Muscle layer of duodenum (tissue), 2 donors: ENCODE measurements around the gene CACNA1S.
A peak's percentile ranks its signal among the peaks of the same experiment; 100 is the strongest.

Experiments used
- H3K27ac ChIP-seq: one replicate; pipeline ENCODE4 v1.7.0; 2013; ENCODE audit warnings: mild to moderate bottlenecking, low read length
- H3K27me3 ChIP-seq: one replicate; pipeline ENCODE4 v1.7.0; 2013; ENCODE audit warnings: low read depth, mild to moderate bottlenecking, control low read depth, low read length
- H3K36me3 ChIP-seq, 2 donors: one replicate each; pipeline ENCODE4 v1.7.0; 2013; ENCODE audit warnings: low read length in 2 of 2, control low read depth in 1 of 2, mild to moderate bottlenecking in 1 of 2; ENCODE audit not compliant: insufficient read depth in 2 of 2, control insufficient read depth in 1 of 2
- H3K4me1 ChIP-seq, 2 donors: one replicate each; pipeline ENCODE4 v1.7.0; 2013; ENCODE audit warnings: low read length in 2 of 2, mild to moderate bottlenecking in 2 of 2, control low read depth in 1 of 2, moderate library complexity in 1 of 2; ENCODE audit not compliant: insufficient read depth in 2 of 2, control insufficient read depth in 1 of 2
- H3K4me3 ChIP-seq, 2 donors: one replicate each; pipeline ENCODE4 v1.7.0; 2013; ENCODE audit warnings: low read length in 2 of 2, low read depth in 1 of 2, mild to moderate bottlenecking in 1 of 2
- H3K9me3 ChIP-seq, 2 donors: one replicate each; pipeline ENCODE4 v1.7.0; 2013; ENCODE audit warnings: low read length in 2 of 2, control low read depth in 1 of 2, mild to moderate bottlenecking in 1 of 2; ENCODE audit not compliant: control insufficient read depth in 1 of 2
- donor health status: healthy.

Gene CACNA1S

GRCh38 chr1:201024625-201024998 lies 87.6 kb downstream of the CACNA1S start:
- H3K4me1 ChIP-seq = peaks cover 27 to 45% of the 10 kb centered on the region in 2 donors
- no peaks in the 10 kb centered on the region for H3K9me3 ChIP-seq
- no peak overlapping the region for H3K27ac ChIP-seq
- no peaks in the 10 kb centered on the region for H3K36me3 ChIP-seq
- no peak overlapping the region for H3K4me3 ChIP-seq
- H3K27me3 ChIP-seq = no peaks in the 10 kb centered on the region

DNA sequence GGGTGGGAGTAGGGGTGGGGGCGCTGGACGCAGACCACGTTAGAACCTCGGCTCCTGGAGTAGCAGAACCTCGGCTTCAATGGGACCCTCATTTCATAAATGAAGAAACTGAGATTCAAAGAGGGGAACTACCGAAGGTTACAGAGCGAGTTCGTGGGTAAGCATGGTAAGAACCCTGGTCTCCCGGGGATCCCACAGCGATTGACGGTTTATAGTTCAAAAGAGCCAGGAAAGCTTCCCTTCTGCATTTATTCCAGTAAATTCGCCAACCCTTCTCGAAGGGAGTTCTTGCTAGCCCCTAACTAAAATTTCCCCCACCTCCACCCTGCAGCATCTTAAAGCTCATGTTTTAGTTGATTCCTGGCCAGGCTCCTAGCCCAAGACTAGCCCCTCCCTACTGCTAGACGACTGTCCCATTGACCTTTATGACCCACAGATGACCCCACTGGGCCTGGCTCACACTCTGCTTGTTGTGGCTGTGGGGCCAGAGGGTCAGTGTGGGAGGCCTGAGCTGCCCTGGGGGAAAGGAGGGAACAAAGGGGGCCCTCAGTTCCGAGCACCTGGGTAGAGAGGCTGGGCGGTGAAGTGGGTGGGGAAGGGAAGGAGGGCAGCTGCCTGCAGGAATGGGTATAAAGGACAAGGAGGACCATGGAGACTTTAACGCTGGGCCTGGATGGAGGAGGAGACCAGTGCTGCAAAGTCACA lies 88.2 kb downstream of the CACNA1S start:
- H3K27ac ChIP-seq = no peak overlapping the region

DNA sequence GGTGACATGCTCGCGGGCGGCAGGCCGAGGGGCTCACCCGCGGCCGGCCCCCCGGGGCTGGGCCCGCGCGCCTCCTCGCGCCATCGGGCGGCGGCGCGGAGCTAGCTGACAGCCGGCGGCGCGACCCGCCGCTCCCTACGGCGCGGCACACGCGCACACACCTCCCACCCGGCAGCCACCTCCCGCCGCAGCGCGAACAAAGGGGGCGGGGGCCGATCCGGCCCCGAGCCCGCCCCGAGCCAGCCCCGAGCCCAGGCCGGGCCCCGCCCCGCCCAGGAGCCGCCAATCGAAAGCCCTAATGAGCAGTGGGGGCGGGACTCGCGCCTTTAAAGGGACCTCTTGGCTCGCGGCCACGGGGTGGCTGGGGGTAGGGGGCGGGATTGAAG lies 88.7 kb downstream of the CACNA1S start, which contains the start of gene KIF21B:
Gene KIF21B, minus strand, starts transcription at position 198 of the 386 bp plus-strand sequence. CDS start 331 bp downstream, outside the sequence.
- Histone ChIP-seq H3K4me3 (peak within 1 kb of the TSS; percentile 47 to 65), H3K4me1 (peaks cover 20 to 41% of the 10 kb centered on the region in 2 donors), H3K27ac (no peak within 1 kb of the TSS)

More for the DNA sequence above, 88.2 kb downstream of the CACNA1S start:
- no peak overlapping the region for H3K4me3 ChIP-seq
- H3K27me3 ChIP-seq = no peaks in the 10 kb centered on the region
- no peaks in the 10 kb centered on the region for H3K9me3 ChIP-seq
- no peaks in the 10 kb centered on the region for H3K36me3 ChIP-seq
- peaks cover 26 to 45% of the 10 kb centered on the region in 2 donors for H3K4me1 ChIP-seq

DNA sequence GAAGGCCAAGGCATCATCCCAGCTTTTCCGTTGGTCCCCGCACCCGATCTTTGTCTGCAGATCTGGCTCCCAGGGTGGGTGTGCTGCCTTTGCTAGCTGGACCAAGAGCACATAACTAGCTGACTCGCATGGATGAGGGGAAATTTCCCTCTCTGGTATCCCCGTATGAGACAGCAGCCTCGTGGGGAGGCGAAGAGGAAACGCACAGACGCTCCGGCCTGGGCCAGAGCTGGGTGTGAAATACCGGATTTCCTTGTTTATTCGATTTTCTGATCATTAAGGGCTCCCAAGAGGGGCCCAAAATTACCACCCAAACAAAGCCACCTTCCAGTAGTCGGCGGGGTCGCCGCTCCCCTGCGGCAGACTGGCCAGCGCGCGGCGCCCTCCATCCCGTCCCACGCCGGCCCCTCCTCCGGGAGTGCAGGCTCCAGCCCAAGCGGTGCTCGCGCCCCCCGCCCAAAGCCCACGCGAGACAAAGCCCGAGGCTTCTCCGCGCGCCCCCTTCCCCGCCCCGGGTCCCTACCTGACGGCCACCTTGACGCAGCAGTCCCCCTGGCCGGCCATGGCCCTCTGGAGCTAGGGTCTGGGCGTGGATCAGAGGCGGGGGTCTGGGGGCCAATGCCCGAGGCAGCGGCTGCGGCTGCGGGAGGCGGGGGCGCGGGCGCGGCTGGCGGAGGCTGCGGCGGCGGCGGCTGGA lies 89.3 kb downstream of the CACNA1S start:
- Histone ChIP-seq H3K9me3 (no peaks in the 10 kb centered on the region), H3K4me3 (peak overlapping the region; percentile 47 to 65), H3K27ac (no peak overlapping the region), H3K4me1 (peaks cover 15 to 46% of the 10 kb centered on the region in 2 donors), H3K27me3 (no peaks in the 10 kb centered on the region), H3K36me3 (no peaks in the 10 kb centered on the region)

More for the DNA sequence above, 88.7 kb downstream of the CACNA1S start, which contains the start of gene KIF21B:
- Histone ChIP-seq H3K27me3 (no peaks in the 10 kb centered on the region), H3K9me3 (no peaks in the 10 kb centered on the region), H3K36me3 (no peaks in the 10 kb centered on the region)

DNA sequence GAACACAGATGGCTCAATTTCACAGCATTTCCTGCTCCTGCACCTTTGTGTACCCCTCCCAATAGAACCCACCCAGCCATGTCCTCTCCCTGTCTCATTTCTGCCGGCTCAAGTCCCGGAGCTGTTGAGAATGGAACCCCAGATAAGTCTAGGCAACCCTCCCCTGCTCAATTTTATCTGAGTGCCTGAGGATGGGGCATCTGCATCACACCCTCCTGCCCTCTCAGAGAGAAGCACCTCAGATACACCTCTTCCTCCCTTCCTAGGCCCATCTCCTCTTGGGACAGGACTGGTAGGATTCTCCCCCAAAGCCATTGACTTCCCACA lies 89.8 kb downstream of the CACNA1S start:
- no peak overlapping the region for H3K27ac ChIP-seq
- peaks cover 12 to 49% of the 10 kb centered on the region in 2 donors for H3K4me1 ChIP-seq
- H3K4me3 ChIP-seq = peak overlapping the region; percentile 47 to 65
- H3K36me3 ChIP-seq = no peaks in the 10 kb centered on the region
- no peaks in the 10 kb centered on the region for H3K9me3 ChIP-seq
- no peaks in the 10 kb centered on the region for H3K27me3 ChIP-seq

DNA sequence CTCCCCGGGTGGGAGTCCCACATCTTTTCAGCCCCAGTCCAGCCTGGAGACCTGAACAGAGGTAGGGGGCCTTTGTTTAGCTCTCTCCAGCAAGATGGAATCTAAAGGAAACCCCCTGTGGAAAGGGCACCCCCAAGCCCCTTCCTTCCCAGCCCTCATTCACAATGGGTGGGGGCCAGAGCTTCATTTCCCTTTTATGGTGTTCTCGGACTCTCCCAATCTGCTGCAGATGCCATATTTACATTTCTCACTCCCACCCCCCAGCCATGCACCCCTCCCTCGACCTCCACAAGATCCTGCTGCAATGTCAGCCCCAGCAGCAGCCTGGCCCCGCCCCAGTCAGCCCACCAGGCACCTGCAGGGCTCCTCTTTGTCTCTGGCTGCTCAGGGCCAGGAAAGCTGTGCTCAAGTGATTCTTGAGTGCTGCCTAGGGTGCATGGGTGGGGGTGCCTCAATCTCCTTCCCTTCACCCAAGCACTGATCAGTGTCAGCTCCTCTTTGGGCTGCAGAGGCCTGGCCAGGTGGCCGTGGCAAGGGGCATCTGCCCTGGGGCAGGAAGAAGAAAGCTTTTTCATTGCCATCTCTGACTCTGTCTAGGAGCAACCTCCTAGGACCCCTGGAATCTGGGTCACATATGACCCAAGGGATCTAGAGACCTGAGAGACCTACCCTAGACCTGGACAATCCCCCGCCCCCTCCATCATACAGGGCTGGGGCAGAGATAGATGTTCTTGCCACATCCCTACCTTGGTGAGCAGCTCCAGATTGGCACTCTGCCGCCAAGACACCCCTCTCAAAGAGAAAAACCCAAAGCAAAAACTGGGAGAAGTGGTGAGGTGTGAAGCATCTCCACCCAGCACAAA lies 90.4 kb downstream of the CACNA1S start:
- Histone ChIP-seq H3K27ac (no peak overlapping the region), H3K4me1 (peaks cover 12 to 51% of the 10 kb centered on the region in 2 donors), H3K27me3 (no peaks in the 10 kb centered on the region), H3K36me3 (no peaks in the 10 kb centered on the region), H3K4me3 (peak overlapping the region; percentile 47 to 65), H3K9me3 (no peaks in the 10 kb centered on the region)

- Histone ChIP-seq H3K27me3 (no peaks in the 10 kb centered on the region), H3K4me1 (peaks cover 5 to 49% of the 10 kb centered on the region in 2 donors), H3K4me3 (no peak overlapping the region), H3K36me3 (no peaks in the 10 kb centered on the region), H3K27ac (peak overlapping the region; percentile 45), H3K9me3 (no peaks in the 10 kb centered on the region)
These were observed 91.3 kb downstream of the CACNA1S start for GRCh38 chr1:201020721-201021629.

DNA sequence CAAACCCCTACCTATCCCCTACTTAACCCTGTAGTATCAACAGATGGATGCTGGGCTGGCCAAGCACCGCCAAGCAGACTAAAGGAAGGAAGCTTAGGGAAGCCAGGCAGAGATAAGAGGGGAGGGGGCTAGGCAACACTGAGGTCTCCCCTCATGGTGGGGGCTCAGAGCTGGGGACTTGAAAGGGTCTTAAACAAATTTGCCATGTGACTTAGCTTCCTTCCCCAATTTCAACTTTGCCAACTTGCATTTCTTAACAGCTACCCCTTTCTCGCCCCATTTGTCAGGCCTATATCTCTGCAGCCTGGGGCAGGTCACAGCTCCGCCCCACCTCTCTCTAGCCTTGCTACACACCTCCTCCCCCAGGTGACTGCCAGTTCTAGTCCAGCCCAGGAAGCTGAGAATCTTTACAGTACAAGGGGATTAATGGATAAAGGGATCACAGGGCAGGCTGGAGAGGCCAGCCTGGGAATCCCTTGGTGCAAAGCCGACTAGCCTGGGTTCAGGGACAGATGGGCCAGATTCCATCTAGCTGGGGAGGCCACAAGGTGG lies 92.1 kb downstream of the CACNA1S start:
- Histone ChIP-seq H3K27me3 (no peaks in the 10 kb centered on the region), H3K9me3 (no peaks in the 10 kb centered on the region), H3K4me3 (no peak overlapping the region), H3K4me1 (peaks cover 5 to 43% of the 10 kb centered on the region in 2 donors), H3K27ac (peak overlapping the region; percentile 45), H3K36me3 (no peaks in the 10 kb centered on the region)

GRCh38 chr1:201019321-201019977 lies 92.8 kb downstream of the CACNA1S start:
- H3K27me3 ChIP-seq = no peaks in the 10 kb centered on the region
- H3K9me3 ChIP-seq = no peaks in the 10 kb centered on the region
- H3K36me3 ChIP-seq = no peaks in the 10 kb centered on the region
- H3K4me1 ChIP-seq = peaks cover 5 to 37% of the 10 kb centered on the region in 2 donors
- H3K27ac ChIP-seq = peak overlapping the region; percentile 45
- H3K4me3 ChIP-seq = no peak overlapping the region

DNA sequence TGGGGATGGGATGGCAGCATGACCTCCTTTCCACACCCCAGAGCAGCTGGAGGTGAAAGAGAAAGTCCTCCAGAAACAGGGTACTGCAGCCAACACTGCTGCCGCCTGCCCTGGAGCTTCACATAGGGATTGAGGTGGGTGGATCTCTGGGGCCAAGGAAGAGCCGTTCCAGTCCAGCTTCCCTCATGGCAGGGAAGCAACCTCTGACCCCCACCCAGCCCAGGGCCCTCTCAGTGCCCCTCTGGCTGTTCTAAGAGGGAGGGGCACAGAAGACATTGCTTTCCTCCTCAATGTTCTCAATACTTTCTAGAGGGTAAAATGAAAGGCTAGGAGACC lies 94.4 kb downstream of the CACNA1S start:
- Histone ChIP-seq H3K9me3 (no peaks in the 10 kb centered on the region), H3K36me3 (no peaks in the 10 kb centered on the region), H3K27ac (no peak overlapping the region), H3K4me1 (peaks cover 5 to 27% of the 10 kb centered on the region in 2 donors), H3K4me3 (no peak overlapping the region), H3K27me3 (no peaks in the 10 kb centered on the region)
